Measurements from ENCODE around the gene TEAD1. TPM values are rescaled to one million over a fixed set of nuclear protein-coding genes. Genes with fewer than 3 reads are reported as not detected.

The TEAD1 gene
- total RNA-seq, 2 experiments from 2014 or later = 1.0 to 1.5 TPM

- peaks cover 8% of the 10 kb centered on the region for H3K4me1 Mint-ChIP-seq (ENCODE audit: low read depth)
- no peaks in the 10 kb centered on the region for H3K36me3 Mint-ChIP-seq
Observed at GRCh38 chr11:12692229-12693075, 18.2 kb downstream of the TEAD1 start.

GRCh38 chr11:12693094-12693478 lies 18.9 kb downstream of the TEAD1 start:
- ChIA-PET POLR2A (no interaction called here), CTCF (interaction anchor here (1.0 kb wide), 1 partner anchor 363 kb away, joined by 3 read pairs; no protein-coding TSS in a partner anchor)
- no peak for DNase-seq
- Mint-ChIP-seq H3K4me1 (ENCODE audit: low read depth) (peaks cover 10% of the 10 kb centered on the region), H3K4me3 (no peak overlapping the region), H3K27me3 (peaks cover 53% of the 10 kb centered on the region), H3K9me3 (no peaks in the 10 kb centered on the region), H3K27ac (no peak overlapping the region), H3K36me3 (no peaks in the 10 kb centered on the region)
- intact Hi-C loops (cut with micrococcal nuclease) = no loop called here

More at GRCh38 chr11:12692229-12693075, 18.2 kb downstream of the TEAD1 start:
- Mint-ChIP-seq H3K27me3 (peaks cover 49% of the 10 kb centered on the region), H3K4me3 (no peak overlapping the region), H3K9me3 (no peaks in the 10 kb centered on the region), H3K27ac (no peak overlapping the region)
- ChIA-PET CTCF (interaction anchor here (1.0 kb wide), 1 partner anchor 362 kb away, joined by 3 read pairs; no protein-coding TSS in a partner anchor), POLR2A (no interaction called here)
- intact Hi-C loops (cut with micrococcal nuclease) = no loop called here
- no peak for DNase-seq

GRCh38 chr11:12693479-12694182 lies 19.4 kb downstream of the TEAD1 start:
- Mint-ChIP-seq H3K4me1 (ENCODE audit: low read depth) (peaks cover 12% of the 10 kb centered on the region), H3K4me3 (no peak overlapping the region), H3K36me3 (no peaks in the 10 kb centered on the region), H3K27ac (no peak overlapping the region), H3K27me3 (peaks cover 51% of the 10 kb centered on the region), H3K9me3 (no peaks in the 10 kb centered on the region)
- intact Hi-C loops (cut with micrococcal nuclease) = loop anchor here (2.0 kb wide), 1 partner anchor 23 kb away; no protein-coding TSS in a partner anchor
- ChIA-PET CTCF (no interaction called here), POLR2A (no interaction called here)
- DNase-seq = peak; percentile 29

- H3K9me3 Mint-ChIP-seq = no peaks in the 10 kb centered on the region
- no peak for DNase-seq
- intact Hi-C loops (cut with micrococcal nuclease) = loop anchor here (2.0 kb wide), 1 partner anchor 23 kb away; no protein-coding TSS in a partner anchor
- H3K4me1 Mint-ChIP-seq (ENCODE audit: low read depth) = peaks cover 12% of the 10 kb centered on the region
- H3K36me3 Mint-ChIP-seq = no peaks in the 10 kb centered on the region
- POLR2A ChIA-PET = no interaction called here
- H3K4me3 Mint-ChIP-seq = no peak overlapping the region
- H3K27ac Mint-ChIP-seq = no peak overlapping the region
- CTCF ChIA-PET = no interaction called here
- peaks cover 48% of the 10 kb centered on the region for H3K27me3 Mint-ChIP-seq
Observed at GRCh38 chr11:12694183-12694531, 19.9 kb downstream of the TEAD1 start.

DNA sequence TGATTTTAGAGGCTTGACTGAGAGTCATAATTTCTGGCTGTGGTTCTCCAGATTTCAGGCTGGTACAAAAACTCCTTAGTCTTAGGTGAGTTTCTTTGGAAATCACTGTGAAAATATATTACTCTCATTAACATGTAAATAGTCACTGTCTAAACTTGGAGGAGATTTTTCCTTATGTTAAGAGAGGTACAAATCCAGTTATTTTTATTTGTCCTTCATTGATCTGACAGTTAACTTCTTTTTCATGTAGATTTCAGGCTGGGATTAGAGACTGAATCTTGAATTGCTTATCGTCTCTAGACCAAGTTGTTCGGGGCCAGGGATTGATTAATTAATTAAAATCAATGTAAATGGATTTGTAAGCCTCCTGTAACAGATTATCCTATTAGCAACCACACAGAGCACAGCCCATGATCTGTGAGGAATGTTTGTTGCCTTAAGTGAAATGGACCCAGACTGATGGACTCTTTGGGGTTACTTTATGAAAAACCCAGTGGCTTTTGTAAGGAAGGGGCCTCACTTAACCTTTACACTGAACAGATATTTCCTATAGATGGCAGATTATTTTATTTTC lies 21.1 kb downstream of the TEAD1 start:
- H3K9me3 Mint-ChIP-seq = no peaks in the 10 kb centered on the region
- H3K4me1 Mint-ChIP-seq (ENCODE audit: low read depth) = peaks cover 12% of the 10 kb centered on the region
- no peak for DNase-seq
- no peaks in the 10 kb centered on the region for H3K36me3 Mint-ChIP-seq
- H3K27ac Mint-ChIP-seq = no peak overlapping the region
- CTCF ChIA-PET = no interaction called here
- H3K27me3 Mint-ChIP-seq = peaks cover 50% of the 10 kb centered on the region
- intact Hi-C loops (cut with micrococcal nuclease) = loop anchor here (2.0 kb wide), 1 partner anchor 21 kb away; no protein-coding TSS in a partner anchor
- H3K4me3 Mint-ChIP-seq = no peak overlapping the region
- POLR2A ChIA-PET = no interaction called here

GRCh38 chr11:12695873-12696272 lies 21.7 kb downstream of the TEAD1 start:
- Mint-ChIP-seq H3K36me3 (no peaks in the 10 kb centered on the region), H3K4me1 (ENCODE audit: low read depth) (peaks cover 12% of the 10 kb centered on the region), H3K9me3 (no peaks in the 10 kb centered on the region), H3K4me3 (no peak overlapping the region), H3K27me3 (peaks cover 51% of the 10 kb centered on the region), H3K27ac (no peak overlapping the region)
- DNase-seq = no peak
- intact Hi-C loops (cut with micrococcal nuclease) = loop anchor here (2.0 kb wide), 1 partner anchor 21 kb away; no protein-coding TSS in a partner anchor
- ChIA-PET CTCF (no interaction called here), POLR2A (no interaction called here)

GRCh38 chr11:12696911-12697581 lies 22.8 kb downstream of the TEAD1 start:
- no peaks in the 10 kb centered on the region for H3K36me3 Mint-ChIP-seq
- peaks cover 12% of the 10 kb centered on the region for H3K4me1 Mint-ChIP-seq (ENCODE audit: low read depth)
- POLR2A ChIA-PET = no interaction called here
- H3K27me3 Mint-ChIP-seq = peaks cover 53% of the 10 kb centered on the region
- no peaks in the 10 kb centered on the region for H3K9me3 Mint-ChIP-seq
- no peak overlapping the region for H3K4me3 Mint-ChIP-seq
- no peak for DNase-seq
- intact Hi-C loops (cut with micrococcal nuclease) = no loop called here
- H3K27ac Mint-ChIP-seq = no peak overlapping the region
- CTCF ChIA-PET = no interaction called here

GRCh38 chr11:12698048-12698447 lies 23.8 kb downstream of the TEAD1 start:
- Mint-ChIP-seq H3K27me3 (peaks cover 52% of the 10 kb centered on the region), H3K9me3 (no peaks in the 10 kb centered on the region), H3K36me3 (no peaks in the 10 kb centered on the region), H3K27ac (no peak overlapping the region), H3K4me3 (no peak overlapping the region), H3K4me1 (ENCODE audit: low read depth) (peaks cover 12% of the 10 kb centered on the region)
- ChIA-PET CTCF (interaction anchor here (0.6 kb wide), 1 partner anchor 1059 kb away, joined by 3 read pairs; no protein-coding TSS in a partner anchor), POLR2A (no interaction called here)
- intact Hi-C loops (cut with micrococcal nuclease) = no loop called here
- no peak for DNase-seq

DNA sequence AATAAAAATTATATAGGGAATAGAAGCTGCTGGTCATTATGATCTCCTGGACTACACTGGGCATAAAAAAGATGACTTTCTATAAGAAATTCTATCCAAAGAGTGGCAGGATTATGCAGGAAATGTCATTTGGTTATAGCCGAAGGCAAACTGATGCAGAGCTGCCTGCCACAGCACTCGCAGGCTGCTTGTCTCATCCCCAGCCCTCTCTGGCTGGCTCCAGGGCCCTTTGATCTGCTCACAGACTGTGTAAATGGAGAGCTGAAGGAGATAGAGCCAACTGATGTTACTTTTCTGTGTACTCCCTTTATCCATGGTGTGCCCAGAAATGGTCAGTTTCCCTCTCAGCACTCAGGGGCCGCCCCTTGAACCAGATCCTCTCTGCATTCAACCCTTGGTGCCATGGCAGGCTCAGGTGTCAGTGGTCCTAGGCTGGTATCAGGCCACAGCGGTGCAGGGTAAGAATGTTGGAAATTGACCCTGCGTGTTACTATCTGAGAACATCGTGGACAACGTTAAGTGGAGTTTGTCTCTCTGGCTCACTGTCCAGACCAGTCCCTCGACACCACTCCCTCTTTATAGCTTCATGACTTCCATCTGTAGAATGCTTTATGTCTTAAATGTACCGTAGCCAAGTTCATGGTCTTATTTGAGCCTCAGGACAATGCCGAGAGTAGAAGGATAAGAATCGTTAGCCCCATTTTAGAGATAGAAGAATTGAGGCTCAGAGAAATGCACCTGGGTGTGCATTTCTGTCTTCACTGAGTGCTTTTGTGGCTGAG lies 27.8 kb downstream of the TEAD1 start:
- POLR2A ChIA-PET = no interaction called here
- no peaks in the 10 kb centered on the region for H3K9me3 Mint-ChIP-seq
- no peaks in the 10 kb centered on the region for H3K36me3 Mint-ChIP-seq

DNA sequence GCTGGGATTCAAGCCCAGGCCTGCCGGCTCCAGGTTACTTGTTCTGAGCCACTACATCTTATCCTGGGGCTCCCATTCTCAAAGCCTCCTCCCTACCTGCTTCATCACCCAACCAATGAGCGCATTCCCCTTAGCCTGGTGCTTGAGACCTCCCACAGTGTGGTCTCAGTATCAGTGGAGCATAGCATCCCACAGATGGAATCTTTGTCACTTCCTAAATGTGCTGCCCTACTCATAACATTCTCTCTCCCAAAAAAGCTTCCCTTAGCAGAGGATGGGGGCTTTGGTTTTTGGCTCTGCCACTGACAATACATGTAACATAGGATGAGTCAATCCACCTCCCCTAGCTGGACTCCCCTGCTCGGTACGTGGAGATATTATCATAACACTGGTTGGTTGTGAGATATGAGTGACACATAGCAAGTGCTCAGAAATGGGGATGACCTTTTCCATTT lies 28.8 kb downstream of the TEAD1 start:
- Mint-ChIP-seq H3K27me3 (peaks cover 49% of the 10 kb centered on the region), H3K4me1 (ENCODE audit: low read depth) (peaks cover 2% of the 10 kb centered on the region), H3K27ac (no peak overlapping the region), H3K9me3 (no peaks in the 10 kb centered on the region), H3K36me3 (no peaks in the 10 kb centered on the region), H3K4me3 (no peak overlapping the region)
- CTCF ChIA-PET = interaction anchor here (1.5 kb wide), 1 partner anchor 16 kb away, joined by 3 read pairs; no protein-coding TSS in a partner anchor
- POLR2A ChIA-PET = no interaction called here
- no peak for DNase-seq
- intact Hi-C loops (cut with micrococcal nuclease) = no loop called here

More for the DNA sequence above, 27.8 kb downstream of the TEAD1 start:
- intact Hi-C loops (cut with micrococcal nuclease) = no loop called here
- H3K27ac Mint-ChIP-seq = no peak overlapping the region
- peaks cover 4% of the 10 kb centered on the region for H3K4me1 Mint-ChIP-seq (ENCODE audit: low read depth)
- no peak for DNase-seq
- H3K27me3 Mint-ChIP-seq = peaks cover 48% of the 10 kb centered on the region
- H3K4me3 Mint-ChIP-seq = no peak overlapping the region
- CTCF ChIA-PET = no interaction called here

DNA sequence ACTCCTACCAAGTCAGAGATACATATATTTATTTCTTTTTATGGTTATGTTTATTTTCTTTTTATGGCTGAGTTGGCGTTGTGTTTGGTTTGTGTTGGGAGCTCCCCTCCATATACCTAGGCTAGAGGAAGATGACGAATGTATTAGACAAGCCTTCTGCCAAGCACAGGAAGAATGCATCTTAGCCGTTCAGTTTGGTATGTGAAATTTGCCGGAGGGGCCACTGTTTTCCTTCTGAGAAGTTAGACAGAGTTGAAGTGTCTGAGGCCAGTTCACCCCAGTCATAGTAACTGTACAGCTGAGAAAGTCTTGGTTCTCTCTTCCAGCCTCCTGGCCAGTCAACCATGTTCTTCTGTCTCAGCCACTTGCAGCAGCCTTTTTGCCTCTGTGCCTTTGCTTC lies 29.8 kb downstream of the TEAD1 start:
- ChIA-PET CTCF (interaction anchor here (1.5 kb wide), 1 partner anchor 15 kb away, joined by 3 read pairs; no protein-coding TSS in a partner anchor), POLR2A (no interaction called here)
- intact Hi-C loops (cut with micrococcal nuclease) = no loop called here
- Mint-ChIP-seq H3K9me3 (no peaks in the 10 kb centered on the region), H3K27me3 (peaks cover 52% of the 10 kb centered on the region), H3K36me3 (no peaks in the 10 kb centered on the region), H3K4me3 (no peak overlapping the region), H3K27ac (no peak overlapping the region), H3K4me1 (ENCODE audit: low read depth) (no peaks in the 10 kb centered on the region)
- DNase-seq = no peak
